KOPT-K1 (cell line): Measurements from ENCODE around the gene MYO1H.

ENCODE experiments used
- H3K27ac ChIP-seq: fragments of 200-600 bp; sonication (generic); 2 replicates; pipeline ENCODE4 v1.5.1; 2016; ENCODE audit warnings: antibody characterized with exemption, mild to moderate bottlenecking, low read depth, low read length; ENCODE audit not compliant: poor library complexity, severe bottlenecking
- H3K36me3 ChIP-seq: fragments of 200-600 bp; sonication (generic); 2 replicates; pipeline ENCODE4 v1.5.1; 2017; ENCODE audit warnings: antibody characterized with exemption, mild to moderate bottlenecking, low read length, moderate library complexity; ENCODE audit not compliant: insufficient read depth
- H3K9me3 ChIP-seq: fragments of 200-600 bp; sonication (generic); 2 replicates; pipeline ENCODE4 v1.5.1; 2017; ENCODE audit warnings: antibody characterized with exemption, low read length, mild to moderate bottlenecking; ENCODE audit not compliant: insufficient read depth, poor library complexity, severe bottlenecking

The MYO1H gene

GRCh38 chr12:109330282-109331230 lies 17.1 kb upstream of the MYO1H start:
- Histone ChIP-seq H3K9me3 (no peaks in the 10 kb centered on the region), H3K36me3 (no peaks in the 10 kb centered on the region), H3K27ac (no peak overlapping the region)

GRCh38 chr12:109331301-109331952 lies 16.3 kb upstream of the MYO1H start:
- Histone ChIP-seq H3K36me3 (no peaks in the 10 kb centered on the region), H3K9me3 (no peaks in the 10 kb centered on the region), H3K27ac (no peak overlapping the region)

GRCh38 chr12:109334887-109335286 lies 12.8 kb upstream of the MYO1H start:
- Histone ChIP-seq H3K27ac (no peak overlapping the region), H3K9me3 (no peaks in the 10 kb centered on the region), H3K36me3 (no peaks in the 10 kb centered on the region)

- Histone ChIP-seq H3K36me3 (no peaks in the 10 kb centered on the region), H3K9me3 (no peaks in the 10 kb centered on the region), H3K27ac (no peak overlapping the region)
These were observed 11.1 kb upstream of the MYO1H start for GRCh38 chr12:109336593-109336992.

- Histone ChIP-seq H3K9me3 (no peaks in the 10 kb centered on the region), H3K27ac (no peak overlapping the region), H3K36me3 (no peaks in the 10 kb centered on the region)
These were observed 4.0 kb upstream of the MYO1H start for GRCh38 chr12:109343677-109344076.

- Histone ChIP-seq H3K36me3 (no peaks in the 10 kb centered on the region), H3K9me3 (no peaks in the 10 kb centered on the region), H3K27ac (no peak overlapping the region)
These were observed 2.3 kb upstream of the MYO1H start for GRCh38 chr12:109345428-109345827.

GRCh38 chr12:109346920-109347319 lies 780 bp upstream of the MYO1H start:
- Histone ChIP-seq H3K36me3 (no peaks in the 10 kb centered on the region), H3K9me3 (no peaks in the 10 kb centered on the region), H3K27ac (no peak overlapping the region)

- H3K27ac ChIP-seq = no peak overlapping the region
- H3K36me3 ChIP-seq = no peaks in the 10 kb centered on the region
- no peaks in the 10 kb centered on the region for H3K9me3 ChIP-seq
These were observed 4.5 kb downstream of the MYO1H start for GRCh38 chr12:109352184-109352583.

GRCh38 chr12:109356577-109356976 lies 8.9 kb downstream of the MYO1H start:
- H3K36me3 ChIP-seq = no peaks in the 10 kb centered on the region
- no peaks in the 10 kb centered on the region for H3K9me3 ChIP-seq
- no peak overlapping the region for H3K27ac ChIP-seq

- Histone ChIP-seq H3K9me3 (no peaks in the 10 kb centered on the region), H3K27ac (no peak overlapping the region), H3K36me3 (no peaks in the 10 kb centered on the region)
These were observed 9.3 kb downstream of the MYO1H start for GRCh38 chr12:109357032-109357431.

- Histone ChIP-seq H3K9me3 (no peaks in the 10 kb centered on the region), H3K27ac (no peak overlapping the region), H3K36me3 (no peaks in the 10 kb centered on the region)
These were observed 10.6 kb downstream of the MYO1H start for GRCh38 chr12:109358154-109358869.

GRCh38 chr12:109359131-109359690 lies 11.5 kb downstream of the MYO1H start:
- Histone ChIP-seq H3K9me3 (no peaks in the 10 kb centered on the region), H3K27ac (no peak overlapping the region), H3K36me3 (no peaks in the 10 kb centered on the region)

GRCh38 chr12:109369831-109370230 lies 22.1 kb downstream of the MYO1H start:
- Histone ChIP-seq H3K27ac (no peak overlapping the region), H3K9me3 (no peaks in the 10 kb centered on the region), H3K36me3 (no peaks in the 10 kb centered on the region)

GRCh38 chr12:109377139-109377685 lies 29.5 kb downstream of the MYO1H start:
- Histone ChIP-seq H3K27ac (no peak overlapping the region), H3K9me3 (no peaks in the 10 kb centered on the region), H3K36me3 (no peaks in the 10 kb centered on the region)

- Histone ChIP-seq H3K9me3 (no peaks in the 10 kb centered on the region), H3K36me3 (no peaks in the 10 kb centered on the region), H3K27ac (no peak overlapping the region)
These were observed 30.9 kb downstream of the MYO1H start for GRCh38 chr12:109378569-109378968.
